Trophoblast cell (in vitro differentiated cells and primary cell): ENCODE measurements around the gene FAM241B.
A peak's percentile ranks its signal among the peaks of the same experiment; 100 is the strongest.

ENCODE experiments used
- DNase-seq, 2 donors: peaks; one replicate each; pipeline ENCODE4 v3.0.0-alpha.2; 2016
- H2AFZ ChIP-seq: 2 replicates; pipeline ENCODE4 v1.6.1; 2013; ENCODE audit warnings: low read length, moderate library complexity, mild to moderate bottlenecking; ENCODE audit not compliant: insufficient read depth, poor library complexity
- H2AK5ac ChIP-seq: 2 replicates; pipeline ENCODE4 v1.6.1; 2013; ENCODE audit warnings: mild to moderate bottlenecking, low read length
- H2BK120ac ChIP-seq: 2 replicates; pipeline ENCODE4 v1.6.1; 2013; ENCODE audit warnings: low read length, mild to moderate bottlenecking, moderate library complexity; ENCODE audit not compliant: insufficient read depth, poor library complexity
- H2BK12ac ChIP-seq: 2 replicates; pipeline ENCODE4 v1.6.1; 2013; ENCODE audit warnings: mild to moderate bottlenecking, low read length, moderate library complexity
- H2BK5ac ChIP-seq: 2 replicates; pipeline ENCODE4 v1.6.1; 2013; ENCODE audit warnings: low read length, low read depth, moderate library complexity, mild to moderate bottlenecking; ENCODE audit not compliant: poor library complexity
- H3K14ac ChIP-seq: 2 replicates; pipeline ENCODE4 v1.6.1; 2013; ENCODE audit warnings: mild to moderate bottlenecking, low read length
- H3K18ac ChIP-seq: 2 replicates; pipeline ENCODE4 v1.6.1; 2013; ENCODE audit warnings: mild to moderate bottlenecking, low read length
- H3K23ac ChIP-seq: 2 replicates; pipeline ENCODE4 v1.6.1; 2013; ENCODE audit warnings: low read length
- H3K27ac ChIP-seq: 2 replicates; pipeline ENCODE4 v1.5.1; 2013; ENCODE audit warnings: low read depth, mild to moderate bottlenecking, inconsistent platforms, low read length, moderate library complexity
- H3K27me3 ChIP-seq: 2 replicates; pipeline ENCODE4 v1.6.1; 2013; ENCODE audit warnings: inconsistent platforms, mild to moderate bottlenecking, low read length, moderate library complexity; ENCODE audit not compliant: insufficient read depth
- H3K36me3 ChIP-seq, 2 experiments: 1 replicate in 1 of 2; 2 replicates in 1 of 2; pipeline ENCODE4 v1.6.1; 2013; ENCODE audit warnings: low read length in 2 of 2, mild to moderate bottlenecking in 2 of 2, moderate library complexity in 1 of 2; ENCODE audit not compliant: insufficient read depth in 2 of 2, control insufficient read depth in 1 of 2
- H3K4ac ChIP-seq: 2 replicates; pipeline ENCODE4 v1.6.1; 2013; ENCODE audit warnings: low read depth, mild to moderate bottlenecking, low read length, moderate library complexity
- H3K4me1 ChIP-seq, 2 experiments: 1 replicate in 1 of 2; 2 replicates in 1 of 2; pipeline ENCODE4 v1.6.1; 2013; ENCODE audit warnings: low read length in 2 of 2, mild to moderate bottlenecking in 2 of 2, moderate library complexity in 1 of 2; ENCODE audit not compliant: insufficient read depth in 2 of 2, control insufficient read depth in 1 of 2
- H3K4me2 ChIP-seq: 2 replicates; pipeline ENCODE4 v1.6.1; 2013; ENCODE audit warnings: inconsistent platforms, mild to moderate bottlenecking, low read length, moderate library complexity
- H3K4me3 ChIP-seq: 2 replicates; pipeline ENCODE4 v1.5.1; 2013; ENCODE audit warnings: mild to moderate bottlenecking, low read depth, low read length, inconsistent platforms
- H3K79me1 ChIP-seq: one replicate; pipeline ENCODE4 v1.6.1; 2013; ENCODE audit warnings: low read length
- H3K79me2 ChIP-seq: 2 replicates; pipeline ENCODE4 v1.6.1; 2013; ENCODE audit warnings: low read length, mild to moderate bottlenecking; ENCODE audit not compliant: control insufficient read depth, insufficient read depth, poor library complexity
- H3K9ac ChIP-seq: 2 replicates; pipeline ENCODE4 v1.6.1; 2013; ENCODE audit warnings: mild to moderate bottlenecking, low read length
- H3K9me3 ChIP-seq: 2 replicates; pipeline ENCODE4 v1.6.1; 2013; ENCODE audit warnings: low read depth, mild to moderate bottlenecking, control low read depth, inconsistent platforms, low read length; ENCODE audit not compliant: insufficient read depth
- H4K12ac ChIP-seq: 2 replicates; pipeline ENCODE4 v1.6.1; 2013; ENCODE audit warnings: low read depth, mild to moderate bottlenecking, low read length, moderate library complexity
- H4K8ac ChIP-seq: 2 replicates; pipeline ENCODE4 v1.6.1; 2013; ENCODE audit warnings: low read depth, mild to moderate bottlenecking, low read length, moderate library complexity
- H4K91ac ChIP-seq: one replicate; pipeline ENCODE4 v1.6.1; 2013; ENCODE audit warnings: low read depth, mild to moderate bottlenecking, low read length, moderate library complexity
- WGBS: extraction: QIAGEN DNeasy Blood & Tissue Kit; methylation state at CpG from one replicate; pipeline ENCODE4 v1.1.7; 2013; ENCODE audit warnings: missing lambda C conversion rate; ENCODE audit not compliant: insufficient read length, insufficient coverage; ENCODE audit errors: extremely low coverage; 5-methylcytosine and 5-hydroxymethylcytosine counted together

Gene FAM241B

DNA sequence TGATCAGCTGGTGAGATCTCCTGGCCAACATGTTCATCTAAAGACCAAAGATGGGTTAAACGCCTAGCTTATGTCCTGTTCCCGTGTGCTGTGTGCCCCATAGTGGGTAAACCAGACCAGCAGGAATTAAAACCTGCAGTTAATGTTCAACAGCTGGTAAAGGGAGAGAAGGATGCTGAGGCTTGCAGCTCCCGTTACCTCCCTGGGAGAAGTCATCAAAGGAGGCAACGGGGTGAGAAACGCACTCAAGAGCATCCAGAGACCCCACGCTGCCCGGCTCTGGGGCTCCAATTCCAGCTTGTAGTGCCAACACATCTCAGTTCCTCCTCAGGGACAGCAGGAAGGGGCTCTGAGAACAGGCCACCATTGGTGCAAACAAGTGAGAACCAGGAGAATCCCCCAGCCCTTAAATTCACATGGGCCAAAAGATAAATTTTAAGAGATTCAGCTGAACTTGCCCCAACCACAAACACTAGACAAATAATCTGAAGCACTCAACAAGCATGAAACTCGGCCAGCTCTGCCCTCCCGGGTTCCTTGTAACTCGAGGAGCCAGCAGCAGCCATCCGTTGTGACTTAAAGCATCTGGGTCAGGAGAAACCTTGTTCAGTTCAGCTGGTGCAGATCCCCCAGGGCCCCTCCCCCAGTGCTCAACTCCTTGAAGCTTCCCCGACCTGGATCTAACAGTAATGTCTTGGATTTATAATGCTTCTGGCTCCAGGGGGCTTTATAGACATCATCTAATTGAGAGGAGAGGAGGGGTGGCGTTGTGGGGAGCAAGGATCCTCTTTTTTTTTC lies 29.4 kb downstream of the FAM241B start:
- Histone ChIP-seq H2AK5ac (no peak overlapping the region), H3K4me1 (no peaks in the 10 kb centered on the region), H4K91ac (no peak overlapping the region), H3K18ac (no peak overlapping the region), H2AFZ (no peak overlapping the region), H3K79me1 (no peaks in the 10 kb centered on the region), H3K27ac (no peak overlapping the region), H4K12ac (no peak overlapping the region), H3K36me3 (no peaks in the 10 kb centered on the region), H3K79me2 (no peaks in the 10 kb centered on the region), H3K27me3 (no peaks in the 10 kb centered on the region), H2BK12ac (no peak overlapping the region), H3K9me3 (no peaks in the 10 kb centered on the region), H3K4me2 (no peak overlapping the region), H3K9ac (no peak overlapping the region), H3K14ac (no peak overlapping the region), H4K8ac (no peak overlapping the region), H2BK5ac (no peak overlapping the region), H2BK120ac (no peak overlapping the region), H3K23ac (no peak overlapping the region), H3K4me3 (no peak overlapping the region), H3K4ac (no peak overlapping the region)
- DNase-seq = no peak
- no CpG with 5 or more reads among the region's 13 CpGs for WGBS

DNA sequence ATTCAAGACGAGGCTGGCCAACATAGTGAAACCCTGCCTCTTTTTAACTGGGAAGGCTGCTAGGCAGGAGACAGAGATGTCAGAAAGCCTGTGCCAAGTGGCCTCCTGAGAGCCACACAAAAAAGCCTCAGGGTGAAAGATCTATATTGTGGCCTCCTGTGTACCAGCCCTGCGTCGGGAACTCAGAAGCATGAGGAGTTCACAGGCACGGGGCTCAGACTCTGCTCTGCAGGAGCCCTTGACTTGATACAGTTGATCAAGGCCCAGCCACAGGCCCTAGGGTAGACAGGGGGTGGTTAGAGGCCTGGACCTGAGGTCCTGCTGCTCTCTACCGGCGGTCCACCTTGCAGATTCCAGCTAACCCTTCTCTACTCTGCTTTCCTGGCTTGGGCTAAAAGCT lies 30.2 kb downstream of the FAM241B start:
- Histone ChIP-seq H2AK5ac (no peak overlapping the region), H4K8ac (no peak overlapping the region), H4K91ac (no peak overlapping the region), H3K18ac (no peak overlapping the region), H3K4me1 (no peaks in the 10 kb centered on the region), H4K12ac (no peak overlapping the region), H2BK12ac (no peak overlapping the region), H2AFZ (no peak overlapping the region), H3K9me3 (no peaks in the 10 kb centered on the region), H2BK120ac (no peak overlapping the region), H3K23ac (no peak overlapping the region), H3K36me3 (no peaks in the 10 kb centered on the region), H3K27ac (no peak overlapping the region), H3K79me2 (no peaks in the 10 kb centered on the region), H3K4me3 (no peak overlapping the region), H3K27me3 (no peaks in the 10 kb centered on the region), H2BK5ac (no peak overlapping the region), H3K79me1 (no peaks in the 10 kb centered on the region), H3K9ac (no peak overlapping the region), H3K4ac (no peak overlapping the region), H3K14ac (no peak overlapping the region), H3K4me2 (no peak overlapping the region)
- DNase-seq = no peak
- WGBS = no CpG with 5 or more reads among the region's 6 CpGs

DNA sequence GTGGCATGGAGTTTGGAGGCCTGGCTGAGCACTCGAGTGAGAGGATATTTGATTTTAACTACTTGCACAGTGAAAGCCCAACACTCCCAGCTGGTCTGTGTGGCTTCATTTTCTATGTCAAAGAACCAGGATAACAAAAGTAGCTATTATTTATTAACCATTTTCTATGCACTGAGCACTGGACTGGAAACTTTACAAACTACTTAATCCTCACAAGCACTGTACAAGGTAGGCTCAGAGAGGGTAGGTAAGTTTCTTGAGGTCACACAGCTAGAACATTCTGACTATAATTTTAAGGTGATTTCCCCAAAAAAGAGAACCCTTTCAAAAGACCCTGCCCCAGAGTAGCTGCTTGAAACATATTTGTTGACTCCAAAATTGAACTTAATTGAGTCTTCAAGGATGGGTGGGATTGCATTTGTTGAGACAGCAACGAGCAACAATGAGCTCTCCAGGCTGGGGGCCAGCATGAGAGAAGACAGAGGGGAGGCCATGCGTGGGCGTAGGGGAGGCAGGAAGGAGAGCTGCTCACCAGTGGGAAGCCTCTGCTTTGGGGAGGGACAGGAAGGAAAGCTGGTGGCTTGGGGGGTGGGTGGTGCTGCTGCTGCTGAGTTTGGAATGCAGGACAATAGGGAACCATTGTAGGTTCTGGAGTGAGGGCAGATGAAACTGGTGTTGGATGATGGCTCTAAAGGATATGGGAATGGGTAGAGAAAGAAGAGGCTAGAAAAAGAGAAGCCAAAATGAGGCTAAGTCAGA lies 31.5 kb downstream of the FAM241B start:
- Histone ChIP-seq H3K4me1 (no peaks in the 10 kb centered on the region), H4K8ac (no peak overlapping the region), H3K4me2 (no peak overlapping the region), H3K9ac (no peak overlapping the region), H4K91ac (no peak overlapping the region), H3K18ac (no peak overlapping the region), H2BK5ac (no peak overlapping the region), H3K27me3 (no peaks in the 10 kb centered on the region), H2BK12ac (no peak overlapping the region), H2AFZ (no peak overlapping the region), H3K14ac (no peak overlapping the region), H3K36me3 (no peaks in the 10 kb centered on the region), H3K23ac (no peak overlapping the region), H3K4me3 (no peak overlapping the region), H3K9me3 (no peaks in the 10 kb centered on the region), H2AK5ac (no peak overlapping the region), H3K79me2 (no peaks in the 10 kb centered on the region), H4K12ac (no peak overlapping the region), H3K27ac (no peak overlapping the region), H2BK120ac (no peak overlapping the region), H3K79me1 (no peaks in the 10 kb centered on the region), H3K4ac (no peak overlapping the region)
- DNase-seq = no peak
- no CpG with 5 or more reads among the region's 4 CpGs for WGBS

DNA sequence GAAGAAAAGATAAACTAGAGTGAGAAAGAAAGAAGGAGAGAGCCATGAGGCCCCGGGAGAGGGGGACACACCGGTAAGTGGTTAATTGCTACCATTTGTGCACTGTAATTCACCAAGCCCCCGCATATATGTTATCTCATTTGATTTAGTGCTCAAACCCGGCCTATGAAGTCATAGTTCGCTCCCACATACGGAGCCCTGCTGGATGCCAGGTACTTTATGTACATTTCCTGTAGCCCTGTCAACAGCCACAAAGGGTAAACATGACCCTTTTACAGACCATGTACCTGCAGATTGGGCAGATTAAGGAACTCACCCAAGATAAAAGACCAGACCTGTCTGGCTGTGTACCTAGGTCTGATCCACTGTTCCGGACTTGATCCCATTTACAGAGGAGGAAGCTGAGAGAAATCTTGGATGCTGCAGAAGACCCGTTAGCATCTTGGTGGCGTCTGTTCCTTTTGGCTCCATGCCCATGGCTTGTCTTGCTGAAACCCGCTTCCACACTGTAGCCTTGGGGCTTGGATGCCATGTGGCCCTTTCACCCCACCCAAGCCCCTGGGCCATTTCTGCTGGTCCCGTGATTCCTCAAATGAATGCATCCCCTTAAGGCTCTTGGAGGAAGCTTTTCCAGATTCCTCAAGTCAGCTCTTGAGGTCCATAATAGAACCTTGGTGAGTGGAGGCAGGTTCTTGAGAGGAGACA lies 32.3 kb downstream of the FAM241B start:
- Histone ChIP-seq H3K4me2 (no peak overlapping the region), H3K27ac (no peak overlapping the region), H2BK120ac (no peak overlapping the region), H3K9me3 (no peaks in the 10 kb centered on the region), H4K8ac (no peak overlapping the region), H3K36me3 (no peaks in the 10 kb centered on the region), H2AFZ (no peak overlapping the region), H2AK5ac (no peak overlapping the region), H2BK5ac (no peak overlapping the region), H3K18ac (no peak overlapping the region), H3K79me2 (no peaks in the 10 kb centered on the region), H3K4me1 (no peaks in the 10 kb centered on the region), H3K23ac (no peak overlapping the region), H4K91ac (no peak overlapping the region), H3K4ac (no peak overlapping the region), H3K27me3 (no peaks in the 10 kb centered on the region), H3K79me1 (no peaks in the 10 kb centered on the region), H3K9ac (no peak overlapping the region), H2BK12ac (no peak overlapping the region), H3K4me3 (no peak overlapping the region), H3K14ac (no peak overlapping the region), H4K12ac (no peak overlapping the region)
- peak; percentile 22 to 41 for DNase-seq
- no CpG with 5 or more reads among the region's 11 CpGs for WGBS
